OCI-LY1 (cell line): ENCODE measurements around the gene FASN.

ENCODE experiments used
- CTCF ChIP-seq: fragments of 200-600 bp; sonication (generic), shearing (Covaris generic); IDR thresholded peaks from 2 replicates; pipeline ENCODE4 v1.5.1; 2017; ENCODE audit warnings: mild to moderate bottlenecking, antibody characterized with exemption, low read length, moderate library complexity, mixed read lengths
- EZH2 ChIP-seq: fragments of 200-600 bp; sonication (generic), shearing (Covaris generic); IDR thresholded peaks from 2 replicates; pipeline ENCODE4 v1.8.0; 2017; ENCODE audit warnings: borderline replicate concordance, mixed run types, mild to moderate bottlenecking, antibody characterized with exemption, low read length, moderate library complexity, mixed read lengths

GRCh38 chr17:82127315-82127595 is 29.2 kb upstream of the FASN start:
- TF ChIP-seq CTCF, result no peak
- no peak for TF ChIP-seq EZH2
